H9 (cell line): ENCODE measurements around the gene FYN. TPM values are rescaled to one million over a fixed set of nuclear protein-coding genes. Genes with fewer than 3 reads are reported as not detected.

Source experiments
- DNase-seq: peaks from one replicate; pipeline ENCODE4 v3.0.0-alpha.2; 2017
- H2AFZ ChIP-seq: one replicate; pipeline ENCODE4 v1.6.1; 2013; ENCODE audit warnings: mild to moderate bottlenecking, low read length, control low read depth, moderate library complexity
- H2AK5ac ChIP-seq: 2 replicates; pipeline ENCODE4 v1.6.1; 2013; ENCODE audit warnings: low read length, control low read depth, mixed read lengths; ENCODE audit not compliant: insufficient read length
- H2BK120ac ChIP-seq: one replicate; pipeline ENCODE4 v1.6.1; 2013; ENCODE audit warnings: low read depth, mild to moderate bottlenecking, low read length, control low read depth, inconsistent platforms; ENCODE audit not compliant: poor library complexity, severe bottlenecking
- H2BK12ac ChIP-seq: 2 replicates; pipeline ENCODE4 v1.6.1; 2013; ENCODE audit warnings: low read length, control low read depth, mixed read lengths, low read depth; ENCODE audit not compliant: insufficient read length
- H2BK15ac ChIP-seq: 2 replicates; pipeline ENCODE4 v1.6.1; 2013; ENCODE audit warnings: low read depth, low read length, control low read depth
- H2BK20ac ChIP-seq: one replicate; pipeline ENCODE4 v1.6.1; 2013; ENCODE audit warnings: low read depth, mild to moderate bottlenecking, low read length, control low read depth, inconsistent platforms; ENCODE audit not compliant: poor library complexity, severe bottlenecking
- H2BK5ac ChIP-seq: 2 replicates; pipeline ENCODE4 v1.6.1; 2013; ENCODE audit warnings: low read length, control low read depth, mixed read lengths; ENCODE audit not compliant: insufficient read length
- H3K14ac ChIP-seq: 2 replicates; pipeline ENCODE4 v1.6.1; 2013; ENCODE audit warnings: low read length, control low read depth; ENCODE audit not compliant: insufficient read depth
- H3K18ac ChIP-seq: 2 replicates; pipeline ENCODE4 v1.6.1; 2013; ENCODE audit warnings: low read depth, mild to moderate bottlenecking, mixed read lengths, low read length, control low read depth; ENCODE audit not compliant: insufficient read length
- H3K23ac ChIP-seq: 2 replicates; pipeline ENCODE4 v1.6.1; 2013; ENCODE audit warnings: low read length, control low read depth, mixed read lengths, low read depth; ENCODE audit not compliant: insufficient read length
- H3K23me2 ChIP-seq: 2 replicates; pipeline ENCODE4 v1.6.1; 2013; ENCODE audit warnings: low read depth, mild to moderate bottlenecking, mixed read lengths, low read length, control low read depth; ENCODE audit not compliant: insufficient read length, poor library complexity, severe bottlenecking
- H3K27ac ChIP-seq: 2 replicates; pipeline ENCODE4 v1.5.1; 2013; ENCODE audit warnings: low read length, control low read depth, mixed read lengths, low read depth; ENCODE audit not compliant: insufficient read length
- H3K27me3 ChIP-seq: 2 replicates; pipeline ENCODE4 v1.6.1; 2013; ENCODE audit warnings: low read length, control low read depth, inconsistent platforms; ENCODE audit not compliant: insufficient read depth
- H3K4ac ChIP-seq: 2 replicates; pipeline ENCODE4 v1.6.1; 2013; ENCODE audit warnings: low read depth, mild to moderate bottlenecking, control low read depth, inconsistent platforms, low read length, moderate library complexity
- H3K4me1 ChIP-seq: 2 replicates; pipeline ENCODE4 v1.6.1; 2013; ENCODE audit warnings: low read length, control low read depth, inconsistent platforms; ENCODE audit not compliant: insufficient read depth
- H3K4me2 ChIP-seq: 2 replicates; pipeline ENCODE4 v1.6.1; 2013; ENCODE audit warnings: low read length, control low read depth, mixed read lengths; ENCODE audit not compliant: insufficient read length, insufficient read depth
- H3K56ac ChIP-seq: 2 replicates; pipeline ENCODE4 v1.6.1; 2013; ENCODE audit warnings: low read depth, mild to moderate bottlenecking, mixed read lengths, low read length, control low read depth; ENCODE audit not compliant: insufficient read length
- H3K79me1 ChIP-seq: 2 replicates; pipeline ENCODE4 v1.6.1; 2013; ENCODE audit warnings: low read depth, mild to moderate bottlenecking, moderate library complexity, low read length, control low read depth, inconsistent platforms; ENCODE audit not compliant: insufficient read depth, poor library complexity, severe bottlenecking
- H3K79me2 ChIP-seq: 2 replicates; pipeline ENCODE4 v1.6.1; 2013; ENCODE audit warnings: low read length, control low read depth, inconsistent platforms; ENCODE audit not compliant: insufficient read depth
- H3K9ac ChIP-seq: 2 replicates; pipeline ENCODE4 v1.6.1; 2013; ENCODE audit warnings: low read length, control low read depth, mixed read lengths; ENCODE audit not compliant: insufficient read length; ENCODE audit errors: extremely low read depth
- H3K9me3 ChIP-seq: one replicate; pipeline ENCODE4 v1.6.1; 2013; ENCODE audit warnings: low read depth, low read length, inconsistent platforms; ENCODE audit not compliant: control insufficient read depth
- H3T11ph ChIP-seq: one replicate; pipeline ENCODE4 v1.6.1; 2013; ENCODE audit warnings: mild to moderate bottlenecking, low read length, control low read depth, inconsistent platforms
- H4K20me1 ChIP-seq: one replicate; pipeline ENCODE4 v1.6.1; 2013; ENCODE audit not compliant: control insufficient read depth, insufficient read length, insufficient read depth
- H4K5ac ChIP-seq: 2 replicates; pipeline ENCODE4 v1.6.1; 2013; ENCODE audit warnings: low read depth, mild to moderate bottlenecking, mixed read lengths, low read length, control low read depth; ENCODE audit not compliant: insufficient read length
- H4K8ac ChIP-seq: replicated peaks from 2 replicates; pipeline ENCODE4 v1.6.1; 2013; ENCODE audit warnings: low read length, control low read depth, mixed read lengths, low read depth; ENCODE audit not compliant: insufficient read length
- H4K91ac ChIP-seq: 2 replicates; pipeline ENCODE4 v1.6.1; 2013; ENCODE audit warnings: low read depth, mild to moderate bottlenecking, moderate library complexity, mixed read lengths, low read length, control low read depth; ENCODE audit not compliant: insufficient read length
- H3K27ac Mint-ChIP-seq, 3 experiments: 2 replicates in 2 of 3; 3 replicates in 1 of 3; pipeline ENCODE4 v1.8.0; 2020 to 2021; ENCODE audit warnings: mixed read lengths in 3 of 3, mild to moderate bottlenecking in 1 of 3, moderate library complexity in 1 of 3
- H3K27me3 Mint-ChIP-seq: 2 replicates; pipeline ENCODE4 v1.8.0; 2021; ENCODE audit warnings: low read depth, mild to moderate bottlenecking, moderate library complexity, mixed read lengths
- H3K36me3 Mint-ChIP-seq, 3 experiments: 2 replicates in 2 of 3; 3 replicates in 1 of 3; pipeline ENCODE4 v1.8.0; 2020 to 2021; ENCODE audit warnings: low read depth in 3 of 3, mixed read lengths in 3 of 3; ENCODE audit not compliant: insufficient read depth in 1 of 3
- H3K4me1 Mint-ChIP-seq, 2 experiments: 2 replicates each; pipeline ENCODE4 v1.8.0; 2020; ENCODE audit warnings: mixed read lengths in 2 of 2
- H3K4me3 Mint-ChIP-seq, 2 experiments: 2 replicates in 1 of 2; 3 replicates in 1 of 2; pipeline ENCODE4 v1.8.0; 2020 to 2021; ENCODE audit warnings: mild to moderate bottlenecking in 2 of 2, mixed read lengths in 2 of 2, moderate library complexity in 1 of 2
- H3K9me3 Mint-ChIP-seq, 2 experiments: 2 replicates in 1 of 2; 3 replicates in 1 of 2; pipeline ENCODE4 v1.8.0; 2020; ENCODE audit warnings: mild to moderate bottlenecking in 2 of 2, mixed read lengths in 2 of 2, moderate library complexity in 1 of 2
- CTCF ChIP-seq: fragments of 200-600 bp; sonication (generic); conservative IDR thresholded peaks from 3 replicates; pipeline ENCODE4 v1.8.0; 2021; ENCODE audit warnings: antibody characterized with exemption, mild to moderate bottlenecking
- WGBS: extraction: QIAGEN DNeasy Blood & Tissue Kit; methylation state at CpG from one replicate; pipeline ENCODE4 v1.1.7; 2013; ENCODE audit warnings: missing lambda C conversion rate, low lambda C conversion rate, mixed read lengths; ENCODE audit not compliant: insufficient read length; ENCODE audit errors: extremely low coverage; 5-methylcytosine and 5-hydroxymethylcytosine counted together
- total RNA-seq: library from RNA; stranded (reverse); gene quantifications from 2 replicates; pipeline ENCODE4 v1.2.1, GENCODE V29; 2021

FYN gene
- total RNA-seq, 1 experiment from 2014 or later: 64.8 TPM

- Histone ChIP-seq H4K8ac (no peak overlapping the region), H2BK15ac (no peak overlapping the region), H3K56ac (no peak overlapping the region), H3K79me2 (no peaks in the 10 kb centered on the region), H2BK120ac (no peak overlapping the region), H3K23ac (no peak overlapping the region), H3K9ac (no peak overlapping the region), H3K27me3 (no peaks in the 10 kb centered on the region), H3K23me2 (no peaks in the 10 kb centered on the region), H2AK5ac (no peak overlapping the region), H2AFZ (no peak overlapping the region), H3K27ac (no peak overlapping the region), H3K18ac (no peak overlapping the region), H3K4me1 (peaks cover 4% of the 10 kb centered on the region; the same call in 1 of the 2 replicates), H4K20me1 (no peaks in the 10 kb centered on the region), H2BK20ac (no peak overlapping the region), H2BK12ac (no peak overlapping the region), H3K14ac (no peak overlapping the region), H3K4me2 (no peak overlapping the region), H3K9me3 (no peaks in the 10 kb centered on the region), H3K79me1 (no peaks in the 10 kb centered on the region), H2BK5ac (no peak overlapping the region), H4K91ac (no peak overlapping the region), H4K5ac (no peak overlapping the region), H3T11ph (no peak overlapping the region), H3K4ac (no peak overlapping the region)
- no peaks in the 10 kb centered on the region; the same call in 1 of the 2 replicates for H3K27me3 Mint-ChIP-seq
- no peak for TF ChIP-seq CTCF
- peaks cover 0 to 16% (median 4%) of the 10 kb centered on the region in 3 experiments; a peak in 4 of 7 replicates for H3K36me3 Mint-ChIP-seq
- no CpG with 5 or more reads among the region's 3 CpGs for WGBS
- peaks cover 30 to 44% of the 10 kb centered on the region in 2 experiments for H3K4me1 Mint-ChIP-seq
- no peak overlapping the region for H3K4me3 Mint-ChIP-seq
- no peak overlapping the region for H3K27ac Mint-ChIP-seq
- H3K9me3 Mint-ChIP-seq: no peaks in the 10 kb centered on the region
- DNase-seq: no peak
Measured at GRCh38 chr6:111677249-111677990, 195.8 kb downstream of the FYN start.
